Smooth muscle cell (in vitro differentiated cells): Measurements from ENCODE around the gene PDIA6. TPM values are rescaled to one million over a fixed set of nuclear protein-coding genes. Genes with fewer than 3 reads are reported as not detected.

Experiments
- DNase-seq: peaks from one replicate; lab custom pipeline; 2025; ENCODE audit not compliant: unreplicated experiment; lab: John Stamatoyannopoulos, UW
- H2AFZ ChIP-seq: fragments of 200-600 bp; sonication (generic); 2 replicates; pipeline ENCODE4 v1.6.0; 2016; ENCODE audit warnings: antibody characterized with exemption, low read depth, mild to moderate bottlenecking
- H3F3A ChIP-seq: fragments of 200-600 bp; sonication (generic); 2 replicates; pipeline ENCODE4 v1.6.0; 2017; ENCODE audit warnings: antibody characterized with exemption, low read depth
- H3K27ac ChIP-seq: fragments of 200-600 bp; sonication (generic); 2 replicates; pipeline ENCODE4 v1.5.1; 2016; ENCODE audit warnings: low read depth, mild to moderate bottlenecking
- H3K27me3 ChIP-seq: fragments of 200-600 bp; sonication (generic); 2 replicates; pipeline ENCODE4 v1.6.1; 2016; ENCODE audit warnings: low read depth, mild to moderate bottlenecking
- H3K36me3 ChIP-seq: fragments of 200-600 bp; sonication (generic); 2 replicates; pipeline ENCODE4 v1.5.1; 2016; ENCODE audit warnings: low read depth
- H3K4me1 ChIP-seq: fragments of 200-600 bp; sonication (generic); 2 replicates; pipeline ENCODE4 v1.5.1; 2016; ENCODE audit warnings: low read depth
- H3K4me2 ChIP-seq: fragments of 200-600 bp; sonication (generic); 2 replicates; pipeline ENCODE4 v1.6.0; 2016; ENCODE audit warnings: mild to moderate bottlenecking
- H3K4me3 ChIP-seq: fragments of 200-600 bp; sonication (generic); 2 replicates; pipeline ENCODE4 v1.5.1; 2016; ENCODE audit warnings: mild to moderate bottlenecking
- H3K79me2 ChIP-seq: fragments of 200-600 bp; sonication (generic); 2 replicates; pipeline ENCODE4 v1.6.0; 2016; ENCODE audit warnings: low read depth, mild to moderate bottlenecking
- H3K9ac ChIP-seq: fragments of 200-600 bp; sonication (generic); 2 replicates; pipeline ENCODE4 v1.6.0; 2016; ENCODE audit warnings: low read depth
- H3K9me3 ChIP-seq: fragments of 200-600 bp; sonication (generic); replicated peaks from 2 replicates; pipeline ENCODE4 v1.5.1; 2016; ENCODE audit warnings: low read depth
- H4K20me1 ChIP-seq: fragments of 200-600 bp; sonication (generic); 2 replicates; pipeline ENCODE4 v1.6.0; 2016; ENCODE audit warnings: low read depth
- WGBS: methylation state at CpG from one replicate; pipeline ENCODE4 v1.1.7; 2016; ENCODE audit warnings: low lambda C conversion rate; 5-methylcytosine and 5-hydroxymethylcytosine counted together
- polyA plus RNA-seq: library from polyadenylated mRNA; unstranded; fragments of >200 nt; fragmentation: Nextera tagmentation; extraction: Ambion mirVana; gene quantifications from 2 replicates; pipeline ENCODE4 v1.2.1, GENCODE V29; 2016
- total RNA-seq: library from RNA; depleted of rRNA; stranded (reverse); fragments of >200 nt; gene quantifications from 2 replicates; pipeline ENCODE4 v1.2.3, GENCODE V29; 2014
- TF ChIP-seq, protein P1 (sequence below): fragments of 200-600 bp; sonication (generic); IDR thresholded peaks from 2 replicates; pipeline ENCODE4 v1.5.1; 2017; ENCODE audit warnings: borderline replicate concordance, mild to moderate bottlenecking, antibody characterized with exemption; ENCODE audit not compliant: insufficient read depth, poor library complexity, severe bottlenecking

The PDIA6 gene
- total and polyA plus RNA-seq, 2 experiments from 2014 or later = 360 to 671 TPM

DNA sequence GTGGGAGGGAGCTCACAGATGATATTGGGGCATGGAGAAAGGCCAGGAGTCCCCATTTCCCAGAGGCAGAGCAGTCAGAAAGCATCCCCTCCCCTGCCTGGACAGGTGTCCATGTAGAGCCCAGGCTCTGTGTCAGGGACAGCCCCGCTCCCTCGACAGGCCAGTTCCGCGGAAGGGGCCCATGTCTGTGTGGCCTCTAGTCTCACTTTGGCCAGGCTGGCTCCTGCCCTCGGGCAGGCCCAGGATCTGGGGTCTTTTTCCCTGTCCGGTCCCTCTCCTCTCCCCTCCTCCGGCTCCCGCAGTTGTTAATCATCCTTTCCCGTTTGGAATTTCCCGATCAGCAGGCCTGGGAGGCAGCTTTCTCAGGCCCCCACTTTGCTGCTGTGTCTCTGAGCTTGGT is 20.4 kb upstream of the PDIA6 start:
- Histone ChIP-seq H3F3A (no peaks in the 10 kb centered on the region), H4K20me1 (no peaks in the 10 kb centered on the region), H3K36me3 (no peaks in the 10 kb centered on the region), H3K9me3 (no peaks in the 10 kb centered on the region), H2AFZ (no peak overlapping the region), H3K27me3 (peaks cover 7% of the 10 kb centered on the region), H3K4me2 (no peak overlapping the region), H3K4me3 (no peak overlapping the region), H3K4me1 (no peaks in the 10 kb centered on the region), H3K79me2 (no peaks in the 10 kb centered on the region), H3K9ac (no peak overlapping the region), H3K27ac (no peak overlapping the region)
- TF ChIP-seq, protein P1, sequence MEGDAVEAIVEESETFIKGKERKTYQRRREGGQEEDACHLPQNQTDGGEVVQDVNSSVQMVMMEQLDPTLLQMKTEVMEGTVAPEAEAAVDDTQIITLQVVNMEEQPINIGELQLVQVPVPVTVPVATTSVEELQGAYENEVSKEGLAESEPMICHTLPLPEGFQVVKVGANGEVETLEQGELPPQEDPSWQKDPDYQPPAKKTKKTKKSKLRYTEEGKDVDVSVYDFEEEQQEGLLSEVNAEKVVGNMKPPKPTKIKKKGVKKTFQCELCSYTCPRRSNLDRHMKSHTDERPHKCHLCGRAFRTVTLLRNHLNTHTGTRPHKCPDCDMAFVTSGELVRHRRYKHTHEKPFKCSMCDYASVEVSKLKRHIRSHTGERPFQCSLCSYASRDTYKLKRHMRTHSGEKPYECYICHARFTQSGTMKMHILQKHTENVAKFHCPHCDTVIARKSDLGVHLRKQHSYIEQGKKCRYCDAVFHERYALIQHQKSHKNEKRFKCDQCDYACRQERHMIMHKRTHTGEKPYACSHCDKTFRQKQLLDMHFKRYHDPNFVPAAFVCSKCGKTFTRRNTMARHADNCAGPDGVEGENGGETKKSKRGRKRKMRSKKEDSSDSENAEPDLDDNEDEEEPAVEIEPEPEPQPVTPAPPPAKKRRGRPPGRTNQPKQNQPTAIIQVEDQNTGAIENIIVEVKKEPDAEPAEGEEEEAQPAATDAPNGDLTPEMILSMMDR = no peak
- WGBS = 87% methylated on average over 10 of the region's 10 CpGs
- DNase-seq = no peak

DNA sequence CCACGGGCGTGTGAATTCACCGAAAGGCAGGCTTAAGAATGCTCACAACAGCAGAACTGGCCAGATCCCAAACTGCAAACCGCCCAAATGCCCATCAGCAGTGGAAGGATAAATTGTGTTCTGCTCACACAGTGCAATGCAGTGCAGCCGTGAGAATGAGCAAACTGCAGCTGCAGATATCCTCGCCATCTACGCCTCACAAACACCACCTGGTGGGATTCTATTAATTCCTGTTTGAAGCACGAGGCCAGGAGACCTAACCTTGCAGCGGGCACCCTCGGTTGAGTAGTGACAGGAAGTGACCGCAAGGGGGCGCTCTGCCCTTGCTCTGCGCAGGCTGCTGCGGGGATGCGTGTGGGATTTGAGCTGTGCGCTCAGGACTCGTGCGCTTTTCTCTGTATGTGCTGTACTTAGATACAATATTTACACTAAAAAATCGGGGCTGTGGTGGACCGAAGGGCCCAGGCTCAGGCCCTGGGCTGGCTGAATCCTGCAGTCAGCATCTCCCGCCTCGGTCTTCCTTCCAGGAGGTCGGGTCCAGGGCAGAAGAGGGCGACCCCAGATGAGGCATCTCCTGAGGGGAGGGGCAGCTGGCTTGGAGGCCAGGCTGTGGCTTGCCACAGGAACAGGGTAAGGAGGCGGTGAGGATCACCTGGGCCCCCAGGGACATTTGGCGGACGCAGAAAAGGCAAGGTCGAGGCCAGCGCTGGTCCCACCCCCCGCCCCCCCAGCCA is 19.8 kb upstream of the PDIA6 start:
- H3K9me3 ChIP-seq = no peaks in the 10 kb centered on the region
- no peaks in the 10 kb centered on the region for H3F3A ChIP-seq
- TF ChIP-seq, protein P1 = peak; percentile 99
- no peak overlapping the region for H3K27ac ChIP-seq
- H3K27me3 ChIP-seq = peaks cover 7% of the 10 kb centered on the region
- WGBS = 23% methylated on average over 30 of the region's 30 CpGs
- no peaks in the 10 kb centered on the region for H3K4me1 ChIP-seq
- no peak overlapping the region for H3K4me3 ChIP-seq
- H3K79me2 ChIP-seq = no peaks in the 10 kb centered on the region
- peak; percentile 46 for DNase-seq
- no peaks in the 10 kb centered on the region for H4K20me1 ChIP-seq
- no peak overlapping the region for H3K9ac ChIP-seq
- H3K4me2 ChIP-seq = peak overlapping the region; percentile 56
- no peaks in the 10 kb centered on the region for H3K36me3 ChIP-seq
- no peak overlapping the region for H2AFZ ChIP-seq

- Histone ChIP-seq H3K9ac (no peak overlapping the region), H3K79me2 (no peaks in the 10 kb centered on the region), H4K20me1 (no peaks in the 10 kb centered on the region), H3K27ac (no peak overlapping the region), H3K4me2 (no peak overlapping the region), H3K36me3 (no peaks in the 10 kb centered on the region), H3K4me1 (no peaks in the 10 kb centered on the region), H3K9me3 (no peaks in the 10 kb centered on the region), H3K4me3 (no peak overlapping the region), H3F3A (no peaks in the 10 kb centered on the region), H3K27me3 (peaks cover 3% of the 10 kb centered on the region), H2AFZ (no peak overlapping the region)
- WGBS = 80% methylated on average over 16 of the region's 16 CpGs
- TF ChIP-seq, protein P1 = no peak
- DNase-seq = no peak
Observed at GRCh38 chr2:10831400-10831985, 18.9 kb upstream of the PDIA6 start.
